ENCODE data around the gene TRIM8.

The TRIM8 gene

GRCh38 chr10:102643336-102644065, 778 bp upstream of the TRIM8 start:
- H3K9me2 ChIP-seq (ENCODE audit: low read depth, low read length): no peaks in the 10 kb centered on the region
- no peaks in the 10 kb centered on the region for H3K79me2 ChIP-seq (ENCODE audit: insufficient read depth, low read length)
- H3K4me1 ChIP-seq (ENCODE audit: insufficient read depth, low read length, severe bottlenecking): peaks cover 26% of the 10 kb centered on the region
- H4K20me1 ChIP-seq (ENCODE audit: insufficient read depth, low read length): no peaks in the 10 kb centered on the region
- H3F3A ChIP-seq (ENCODE audit: insufficient read depth, low read length): no peaks in the 10 kb centered on the region; the same call in 1 of the 2 replicates
- H3K36me3 ChIP-seq (ENCODE audit: insufficient read depth, low read length): no peaks in the 10 kb centered on the region
- peak overlapping the region; percentile 94 for H3K4me2 ChIP-seq (ENCODE audit: low read length)
- H3K27me3 ChIP-seq (ENCODE audit: insufficient read depth, low read length): no peaks in the 10 kb centered on the region
- H2AFZ ChIP-seq (ENCODE audit: low read length): no peak overlapping the region
- H3K4me3 ChIP-seq (ENCODE audit: low read depth, low read length, poor library complexity, severe bottlenecking): peak overlapping the region; percentile 90
- H3K9me3 ChIP-seq (ENCODE audit: low read length): no peaks in the 10 kb centered on the region
- no peak for TF ChIP-seq EZH2 (IDR thresholded peaks at IDR 0.05; ENCODE audit: borderline replicate concordance, low read length)
- TF ChIP-seq CTCF (IDR thresholded peaks at IDR 0.05; ENCODE audit: low read length): no peak
- H3K27ac ChIP-seq (ENCODE audit: low read depth, low read length, poor library complexity, severe bottlenecking): peak overlapping the region; percentile 98
- H3K9ac ChIP-seq (ENCODE audit: low read length): peak overlapping the region; percentile 90

GRCh38 chr10:102644646-102645387, 538 bp downstream of the TRIM8 start:
- Histone ChIP-seq H3K4me2 (ENCODE audit: low read length) (peak overlapping the region; percentile 94), H3K9me3 (ENCODE audit: low read length) (no peaks in the 10 kb centered on the region), H4K20me1 (ENCODE audit: insufficient read depth, low read length) (no peaks in the 10 kb centered on the region), H3K9me2 (ENCODE audit: low read depth, low read length) (no peaks in the 10 kb centered on the region), H3K79me2 (ENCODE audit: insufficient read depth, low read length) (no peaks in the 10 kb centered on the region), H3K27ac (ENCODE audit: low read depth, low read length, poor library complexity, severe bottlenecking) (peak overlapping the region; percentile 98), H2AFZ (ENCODE audit: low read length) (no peak overlapping the region), H3K9ac (ENCODE audit: low read length) (peak overlapping the region; percentile 90), H3K36me3 (ENCODE audit: insufficient read depth, low read length) (no peaks in the 10 kb centered on the region), H3K4me1 (ENCODE audit: insufficient read depth, low read length, severe bottlenecking) (peaks cover 39% of the 10 kb centered on the region), H3K27me3 (ENCODE audit: insufficient read depth, low read length) (no peaks in the 10 kb centered on the region), H3K4me3 (ENCODE audit: low read depth, low read length, poor library complexity, severe bottlenecking) (peak overlapping the region; percentile 90), H3F3A (ENCODE audit: insufficient read depth, low read length) (no peaks in the 10 kb centered on the region; the same call in 1 of the 2 replicates)
- TF ChIP-seq EZH2 (IDR thresholded peaks at IDR 0.05; ENCODE audit: borderline replicate concordance, low read length) (no peak), CTCF (IDR thresholded peaks at IDR 0.05; ENCODE audit: low read length) (peak; percentile 50)

- H4K20me1 ChIP-seq (ENCODE audit: insufficient read depth, low read length): no peaks in the 10 kb centered on the region
- no peaks in the 10 kb centered on the region for H3K9me3 ChIP-seq (ENCODE audit: low read length)
- no peaks in the 10 kb centered on the region for H3K27me3 ChIP-seq (ENCODE audit: insufficient read depth, low read length)
- H3K27ac ChIP-seq (ENCODE audit: low read depth, low read length, poor library complexity, severe bottlenecking): peak overlapping the region; percentile 98
- H3K9ac ChIP-seq (ENCODE audit: low read length): peak overlapping the region; percentile 90
- H3K9me2 ChIP-seq (ENCODE audit: low read depth, low read length): no peaks in the 10 kb centered on the region
- no peak for TF ChIP-seq CTCF (IDR thresholded peaks at IDR 0.05; ENCODE audit: low read length)
- no peak for TF ChIP-seq EZH2 (IDR thresholded peaks at IDR 0.05; ENCODE audit: borderline replicate concordance, low read length)
- H3K4me3 ChIP-seq (ENCODE audit: low read depth, low read length, poor library complexity, severe bottlenecking): peak overlapping the region; percentile 90
- peaks cover 45% of the 10 kb centered on the region for H3K4me1 ChIP-seq (ENCODE audit: insufficient read depth, low read length, severe bottlenecking)
- H3K36me3 ChIP-seq (ENCODE audit: insufficient read depth, low read length): no peaks in the 10 kb centered on the region
- no peak overlapping the region for H2AFZ ChIP-seq (ENCODE audit: low read length)
- peak overlapping the region; percentile 94 for H3K4me2 ChIP-seq (ENCODE audit: low read length)
- peaks cover 4% of the 10 kb centered on the region; the same call in 1 of the 2 replicates for H3K79me2 ChIP-seq (ENCODE audit: insufficient read depth, low read length)
- H3F3A ChIP-seq (ENCODE audit: insufficient read depth, low read length): no peaks in the 10 kb centered on the region; the same call in 1 of the 2 replicates
Observed at GRCh38 chr10:102645388-102645740, 1.1 kb downstream of the TRIM8 start.
